B cell (primary cell): Measurements from ENCODE around the gene ILDR1. TPM values are rescaled to one million over a fixed set of nuclear protein-coding genes. Genes with fewer than 3 reads are reported as not detected.

Experiments
- ATAC-seq: fragments of 200-7000 bp; cut with Tn5 transposase; one replicate; pipeline ENCODE4 v1.10.0; 2021; ENCODE audit warnings: low read depth, mild to moderate bottlenecking, moderate number of reproducible peaks, moderate library complexity
- CTCF ChIA-PET: fragments of 350-600 bp; sonication (Branson Sonifier 250); formaldehyde crosslinking; loops from one replicate; lab custom pipeline; 2021; ENCODE audit warnings: antibody characterized with exemption, inconsistent platforms; lab: Charles Lee
- POLR2A ChIA-PET: fragments of 350-600 bp; sonication (Branson Sonifier 250); formaldehyde crosslinking; loops from one replicate; lab custom pipeline; 2021; ENCODE audit warnings: antibody characterized with exemption; lab: Charles Lee
- DNase-seq: peaks from one replicate; pipeline ENCODE4 v3.0.0; 2013
- H2AFZ ChIP-seq: 2 replicates; pipeline ENCODE4 v1.6.1; 2012; ENCODE audit warnings: mild to moderate bottlenecking, low read depth, low read length; ENCODE audit not compliant: insufficient read depth, poor library complexity, severe bottlenecking
- H3K27ac ChIP-seq, 2 donors: 1 replicate in 1 of 2; 2 replicates in 1 of 2; pipeline ENCODE4 v1.5.1; 2012 to 2013; ENCODE audit warnings: low read length in 2 of 2, mild to moderate bottlenecking in 2 of 2, moderate library complexity in 1 of 2
- H3K27me3 ChIP-seq, 4 experiments: fragments of 200-600 bp in 1 of 4; sonication (generic) in 1 of 4; replicated peaks in 1 of 4; 1 replicate in 2 of 4; 2 replicates in 2 of 4; pipeline versions ENCODE4 v1.6.1 to v1.7.0; 2013 to 2016; ENCODE audit warnings: low read length in 3 of 4, mild to moderate bottlenecking in 2 of 4, mixed read lengths in 1 of 4, moderate library complexity in 1 of 4; ENCODE audit not compliant: insufficient read depth in 4 of 4, control insufficient read depth in 3 of 4; ENCODE audit errors: control extremely low read depth in 1 of 4
- H3K36me3 ChIP-seq, 2 experiments: replicated peaks in 1 of 2; 1 replicate in 1 of 2; 2 replicates in 1 of 2; pipeline versions ENCODE4 v1.6.1 to v1.7.1; 2013; ENCODE audit warnings: low read length in 1 of 2; ENCODE audit not compliant: insufficient read depth in 2 of 2, control insufficient read depth in 1 of 2; ENCODE audit errors: control extremely low read depth in 1 of 2, extremely low read depth in 1 of 2
- H3K4me1 ChIP-seq, 2 donors: fragments of 200-600 bp in 1 of 2; sonication (generic) in 1 of 2; 1 replicate in 1 of 2; 2 replicates in 1 of 2; pipeline versions ENCODE4 v1.5.1 to v1.6.1; 2013 to 2017; ENCODE audit warnings: low read length in 2 of 2; ENCODE audit not compliant: control insufficient read depth in 2 of 2, insufficient read depth in 2 of 2
- H3K4me2 ChIP-seq: replicated peaks from 2 replicates; pipeline ENCODE3; 2012; ENCODE audit warnings: mild to moderate bottlenecking, low read depth, low read length; ENCODE audit not compliant: poor library complexity, severe bottlenecking
- H3K4me3 ChIP-seq, 5 experiments: fragments of 200-600 bp in 1 of 5; sonication (generic) in 1 of 5; 1 replicate in 3 of 5; 2 replicates in 2 of 5; pipeline versions ENCODE4 v1.5.1 to v1.7.0; 2011 to 2016; ENCODE audit warnings: low read length in 4 of 5, mild to moderate bottlenecking in 4 of 5, low read depth in 2 of 5, control low read depth in 1 of 5, moderate library complexity in 1 of 5; ENCODE audit not compliant: insufficient read depth in 1 of 5; ENCODE audit errors: control extremely low read depth in 1 of 5, extremely low read depth in 1 of 5
- H3K79me2 ChIP-seq: fragments of 200-600 bp; sonication (generic); one replicate; pipeline ENCODE4 v1.6.0; 2016; ENCODE audit warnings: low read length; ENCODE audit not compliant: control insufficient read depth, insufficient read depth
- H3K9ac ChIP-seq: fragments of 200-600 bp; sonication (generic); 2 replicates; pipeline ENCODE4 v1.6.1; 2017; ENCODE audit warnings: mild to moderate bottlenecking, low read length, moderate library complexity
- H3K9me3 ChIP-seq, 3 donors: one replicate each; pipeline versions ENCODE4 v1.6.1 to v1.7.1; 2013; ENCODE audit warnings: low read length in 2 of 3; ENCODE audit not compliant: control insufficient read depth in 2 of 3, insufficient read depth in 1 of 3; ENCODE audit errors: control extremely low read depth in 1 of 3
- H4K20me1 ChIP-seq: 2 replicates; pipeline ENCODE4 v1.6.0; 2012; ENCODE audit warnings: mild to moderate bottlenecking, low read length; ENCODE audit not compliant: insufficient read depth, control insufficient read depth, poor library complexity, severe bottlenecking
- H3K27ac Mint-ChIP-seq: one replicate; pipeline ENCODE4 v1.8.0; 2021; ENCODE audit warnings: mixed read lengths
- H3K27me3 Mint-ChIP-seq: one replicate; pipeline ENCODE4 v1.8.0; 2021; ENCODE audit warnings: mixed read lengths
- H3K4me1 Mint-ChIP-seq: one replicate; pipeline ENCODE4 v1.8.0; 2021; ENCODE audit warnings: mixed read lengths
- H3K4me3 Mint-ChIP-seq: one replicate; pipeline ENCODE4 v1.8.0; 2021; ENCODE audit warnings: mixed read lengths
- H3K9me3 Mint-ChIP-seq: one replicate; pipeline ENCODE4 v1.8.0; 2022; ENCODE audit warnings: mixed read lengths; ENCODE audit not compliant: insufficient read depth
- EZH2 ChIP-seq: IDR thresholded peaks from 2 replicates; pipeline ENCODE4 v1.6.1; 2012; ENCODE audit warnings: borderline replicate concordance, low read depth, mild to moderate bottlenecking, moderate library complexity, low read length; ENCODE audit not compliant: insufficient read depth, poor library complexity, severe bottlenecking
- WGBS: methylation state at CpG from one replicate; pipeline ENCODE4 v1.1.5; 2013; ENCODE audit warnings: missing lambda C conversion rate; ENCODE audit not compliant: insufficient coverage; 5-methylcytosine and 5-hydroxymethylcytosine counted together
- intact Hi-C: fragments of 100-400 bp; cut with micrococcal nuclease; formaldehyde crosslinking; loops from one replicate; pipeline ENCODE4 v1.10.0; 2022
- polyA minus RNA-seq: library from RNA; depleted of rRNA, polyadenylated mRNA; stranded (reverse); fragments of >200 nt; gene quantifications from 2 replicates; pipeline ENCODE4 v1.2.3, GENCODE V29; 2012
- polyA plus RNA-seq: library from polyadenylated mRNA; depleted of rRNA; stranded (reverse); fragments of >200 nt; gene quantifications from 2 replicates; pipeline ENCODE4 v1.2.3, GENCODE V29; 2012
- total RNA-seq, 2 donors: library from RNA; stranded (reverse); fragments of 120-200 nt in 1 of 2; gene quantifications; 1 replicate in 1 of 2; 2 replicates in 1 of 2; pipeline versions ENCODE4 v1.2.3 to v1.2.4, GENCODE V29; 2013 to 2022
- TF ChIP-seq, protein P1 (sequence below): fragments of 200-600 bp; IDR thresholded peaks from one replicate; pipeline ENCODE4 v1.8.0; 2022; ENCODE audit warnings: antibody characterized with exemption, mild to moderate bottlenecking

The ILDR1 gene
- total RNA-seq, result 1.6 and 1.9 TPM in 2 replicates
- total RNA-seq (2013), result 2.8 TPM
- polyA plus RNA-seq, result 1.3 and 4.7 TPM in 2 replicates
- polyA minus RNA-seq, result 5.2 and 14.7 TPM in 2 replicates

DNA sequence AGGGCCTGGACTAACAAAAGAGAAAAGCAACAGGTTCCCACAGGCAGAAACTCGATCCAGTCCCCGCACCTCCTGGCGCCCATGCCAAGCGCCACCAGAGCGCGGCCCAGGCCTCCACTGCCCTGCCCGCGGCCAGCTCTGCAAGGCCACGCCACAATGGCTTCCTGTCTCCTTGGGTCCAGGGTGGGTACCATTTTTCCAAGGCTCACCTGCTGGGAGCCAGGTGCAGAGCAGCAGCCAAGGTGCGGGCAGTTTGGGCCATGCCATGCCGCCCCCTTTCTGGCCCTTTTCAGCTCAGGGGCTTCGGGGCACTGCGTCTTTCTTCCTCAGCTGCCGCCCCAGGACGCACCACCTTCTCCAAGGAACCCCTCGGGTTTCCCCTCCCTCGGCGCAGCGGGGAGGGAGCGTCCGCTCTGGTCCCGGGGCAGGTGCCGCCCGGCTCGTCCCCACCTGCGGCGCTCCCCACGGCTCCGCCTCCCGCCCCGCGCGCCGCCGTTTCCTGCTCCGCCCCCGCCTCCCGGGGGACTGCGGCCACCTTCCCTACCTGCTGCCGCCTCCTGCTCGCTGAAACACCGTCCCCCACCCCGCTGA is at the start of gene ILDR1:
Gene ILDR1 (minus strand): TSS at position 437 of the 591 bp plus-strand sequence. CDS start 170 bp downstream, at position 267.
- Histone ChIP-seq H4K20me1 (no peaks in the 10 kb centered on the region), H3K4me2 (peak within 1 kb of the TSS; percentile 80), H3K79me2 (no peaks in the 10 kb centered on the region), H3K27ac (peak within 1 kb of the TSS in 1 of 2 donors; percentile 33), H3K4me1 (peaks cover 28 to 34% of the 10 kb centered on the region in 2 donors), H2AFZ (peak within 1 kb of the TSS; percentile 48), H3K9me3 (peaks cover 0 to 4% (median 1%) of the 10 kb centered on the region in 3 donors), H3K9ac (peak within 1 kb of the TSS; percentile 62), H3K4me3 (peak within 1 kb of the TSS in 4 of 5 experiments; percentile 41 to 62 (median 52)), H3K27me3 (no peaks in the 10 kb centered on the region), H3K36me3 (no peaks in the 10 kb centered on the region)
- CTCF ChIA-PET, result interaction anchor here (0.6 to 1.4 kb wide), 2 partner anchors 9 to 20 kb away, joined by 3 to 4 read pairs; no protein-coding TSS in a partner anchor
- POLR2A ChIA-PET, result interaction anchor here (0.5 kb wide), 1 partner anchor 168 kb away, joined by 7 read pairs; no protein-coding TSS in a partner anchor
- WGBS, result 17% methylated on average over 39 of the region's 43 CpGs
- TF ChIP-seq, protein P1, sequence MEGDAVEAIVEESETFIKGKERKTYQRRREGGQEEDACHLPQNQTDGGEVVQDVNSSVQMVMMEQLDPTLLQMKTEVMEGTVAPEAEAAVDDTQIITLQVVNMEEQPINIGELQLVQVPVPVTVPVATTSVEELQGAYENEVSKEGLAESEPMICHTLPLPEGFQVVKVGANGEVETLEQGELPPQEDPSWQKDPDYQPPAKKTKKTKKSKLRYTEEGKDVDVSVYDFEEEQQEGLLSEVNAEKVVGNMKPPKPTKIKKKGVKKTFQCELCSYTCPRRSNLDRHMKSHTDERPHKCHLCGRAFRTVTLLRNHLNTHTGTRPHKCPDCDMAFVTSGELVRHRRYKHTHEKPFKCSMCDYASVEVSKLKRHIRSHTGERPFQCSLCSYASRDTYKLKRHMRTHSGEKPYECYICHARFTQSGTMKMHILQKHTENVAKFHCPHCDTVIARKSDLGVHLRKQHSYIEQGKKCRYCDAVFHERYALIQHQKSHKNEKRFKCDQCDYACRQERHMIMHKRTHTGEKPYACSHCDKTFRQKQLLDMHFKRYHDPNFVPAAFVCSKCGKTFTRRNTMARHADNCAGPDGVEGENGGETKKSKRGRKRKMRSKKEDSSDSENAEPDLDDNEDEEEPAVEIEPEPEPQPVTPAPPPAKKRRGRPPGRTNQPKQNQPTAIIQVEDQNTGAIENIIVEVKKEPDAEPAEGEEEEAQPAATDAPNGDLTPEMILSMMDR, result no peak
- peak within 1 kb of the TSS; percentile 85 for H3K4me3 Mint-ChIP-seq
- ATAC-seq, result peak; percentile 86
- H3K27me3 Mint-ChIP-seq, result no peaks in the 10 kb centered on the region
- DNase-seq, result peak; percentile 70
- peak within 1 kb of the TSS; percentile 64 for H3K27ac Mint-ChIP-seq
- H3K9me3 Mint-ChIP-seq, result no peaks in the 10 kb centered on the region
- intact Hi-C loops, result loop anchor here (2.0 kb wide), 1 partner anchor 17 kb away; no protein-coding TSS in a partner anchor
- peaks cover 41% of the 10 kb centered on the region for H3K4me1 Mint-ChIP-seq

DNA sequence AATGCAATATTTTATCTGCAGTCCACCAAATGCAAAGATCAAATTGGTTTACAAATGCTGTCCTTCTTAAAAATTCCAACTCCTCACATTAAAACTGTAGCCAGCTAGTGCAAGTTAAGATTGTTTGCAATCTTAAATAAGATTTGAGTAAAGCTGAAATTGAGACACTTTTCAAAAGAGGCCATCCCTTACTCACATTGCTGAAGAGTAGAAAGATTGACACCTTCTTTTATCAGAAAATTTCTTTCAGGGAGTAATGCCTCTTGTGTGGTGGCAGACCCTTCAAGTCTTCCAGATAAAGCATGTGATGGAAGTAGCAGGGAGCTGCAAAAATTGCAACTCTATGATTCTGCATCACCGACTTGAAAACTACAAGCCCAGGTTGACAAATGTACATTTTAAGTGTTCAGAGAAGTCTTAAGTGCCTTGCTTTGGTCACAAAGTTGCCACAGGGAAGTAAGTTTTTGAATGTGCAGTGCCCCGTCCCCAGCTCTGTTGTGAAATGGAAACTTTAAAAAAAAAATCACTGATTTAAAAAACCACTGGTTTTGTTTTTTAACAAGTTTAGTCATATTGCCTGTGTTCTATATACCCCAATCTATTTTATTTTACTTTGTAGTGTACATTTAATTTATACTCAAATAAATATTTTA is 45.7 kb upstream of the ILDR1 start:
- H3K4me3 Mint-ChIP-seq, result peak overlapping the region; percentile 79
- POLR2A ChIA-PET, result interaction anchor here (0.6 kb wide), 1 partner anchor 18 kb away, joined by 4 read pairs; no protein-coding TSS in a partner anchor

More for the DNA sequence above, 45.7 kb upstream of the ILDR1 start:
- Histone ChIP-seq H2AFZ (peak overlapping the region; percentile 48), H3K4me1 (peaks cover 36 to 39% of the 10 kb centered on the region in 2 donors), H3K9me3 (no peaks in the 10 kb centered on the region), H3K9ac (peak overlapping the region; percentile 40), H3K4me3 (peak overlapping the region in 2 of 5 experiments; percentile 20 to 45), H3K79me2 (peaks cover 10% of the 10 kb centered on the region), H3K27me3 (no peaks in the 10 kb centered on the region), H3K27ac (peak overlapping the region; percentile 30 to 53), H3K4me2 (peak overlapping the region; percentile 23), H3K36me3 (no peaks in the 10 kb centered on the region), H4K20me1 (no peaks in the 10 kb centered on the region)
- H3K9me3 Mint-ChIP-seq, result no peaks in the 10 kb centered on the region
- no peak for TF ChIP-seq EZH2
- TF ChIP-seq, protein P1, result no peak
- peak overlapping the region; percentile 47 for H3K27ac Mint-ChIP-seq
- peaks cover 53% of the 10 kb centered on the region for H3K4me1 Mint-ChIP-seq
- no CpG with 5 or more reads among the region's 2 CpGs for WGBS
- ATAC-seq, result peak; percentile 46
- DNase-seq, result peak; percentile 44
- CTCF ChIA-PET, result interaction anchor here (1.3 to 1.4 kb wide), 2 partner anchors 11 to 72 kb away, joined by 4 to 6 read pairs; no protein-coding TSS in a partner anchor
- intact Hi-C loops, result loop anchor here (1.0 kb wide), 1 partner anchor 10 kb away; no protein-coding TSS in a partner anchor
- no peaks in the 10 kb centered on the region for H3K27me3 Mint-ChIP-seq
